Neutrophil (primary cell): ENCODE measurements around the gene FHL2.

Experiments used
- H3K27ac ChIP-seq: fragments of 200-600 bp; sonication (generic); 2 replicates; pipeline ENCODE4 v1.5.1; 2016; ENCODE audit warnings: mild to moderate bottlenecking, moderate library complexity
- H3K27me3 ChIP-seq: fragments of 200-600 bp; sonication (generic); 2 replicates; pipeline ENCODE4 v1.6.0; 2016; ENCODE audit warnings: mild to moderate bottlenecking
- H3K36me3 ChIP-seq: fragments of 200-600 bp; sonication (generic); 2 replicates; pipeline ENCODE4 v1.5.1; 2017
- H3K4me1 ChIP-seq, 2 experiments: fragments of 200-600 bp in 1 of 2; sonication (generic) in 1 of 2; 1 replicate in 1 of 2; 2 replicates in 1 of 2; pipeline versions ENCODE4 v1.5.1 to v1.6.1; 2013 to 2016; ENCODE audit warnings: low read depth in 1 of 2, low read length in 1 of 2, mild to moderate bottlenecking in 1 of 2, moderate library complexity in 1 of 2; ENCODE audit not compliant: control insufficient read depth in 1 of 2, insufficient read depth in 1 of 2
- H3K4me3 ChIP-seq, 2 experiments: fragments of 200-600 bp in 1 of 2; sonication (generic) in 1 of 2; 1 replicate in 1 of 2; 2 replicates in 1 of 2; pipeline ENCODE4 v1.5.1; 2013 to 2016; ENCODE audit warnings: low read depth in 1 of 2, low read length in 1 of 2, mild to moderate bottlenecking in 1 of 2, moderate library complexity in 1 of 2
- H3K9me3 ChIP-seq: fragments of 200-600 bp; sonication (generic); 2 replicates; pipeline ENCODE4 v1.5.1; 2016
- CTCF ChIP-seq: fragments of 200-600 bp; sonication (generic); IDR thresholded peaks from 2 replicates; pipeline ENCODE4 v1.5.1; 2016; ENCODE audit warnings: antibody characterized with exemption

FHL2 gene

DNA sequence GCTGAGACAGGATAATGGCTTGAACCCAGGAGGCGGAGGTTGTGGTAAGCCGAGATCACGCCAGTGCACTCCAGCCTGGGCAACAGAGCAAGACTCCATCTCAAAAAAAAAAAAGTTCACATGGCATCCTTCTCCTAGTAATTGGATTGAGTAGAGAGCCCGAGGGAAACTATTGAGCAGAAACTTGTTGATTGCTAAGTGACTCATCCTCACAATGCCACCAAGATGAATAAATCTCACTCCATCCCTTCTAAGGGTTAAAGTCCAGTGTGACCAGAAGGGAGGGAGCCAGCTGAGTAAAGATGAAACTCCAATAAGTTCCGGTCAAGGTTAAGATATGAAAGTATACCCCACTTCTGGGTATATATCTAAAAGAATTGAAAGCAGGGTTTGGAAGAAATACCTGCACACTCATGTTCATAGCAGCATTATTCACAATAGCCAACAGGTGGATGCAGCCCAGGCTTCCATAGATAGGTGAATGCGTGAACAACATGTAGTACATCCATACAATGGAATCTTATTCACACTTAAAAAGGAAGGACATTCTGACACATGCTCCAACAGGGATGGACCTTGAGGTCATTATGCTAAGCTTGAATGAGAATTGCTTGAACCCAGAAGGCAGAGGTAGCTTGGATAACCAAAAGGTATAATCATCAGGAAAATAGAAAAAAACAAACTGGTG is 13.0 kb upstream of the FHL2 start:
- no peak overlapping the region for H3K27ac ChIP-seq
- H3K27me3 ChIP-seq: peaks cover 37% of the 10 kb centered on the region
- no peaks in the 10 kb centered on the region for H3K9me3 ChIP-seq
- H3K36me3 ChIP-seq: no peaks in the 10 kb centered on the region
- H3K4me1 ChIP-seq: no peaks in the 10 kb centered on the region
- no peak for TF ChIP-seq CTCF
- no peak overlapping the region for H3K4me3 ChIP-seq

DNA sequence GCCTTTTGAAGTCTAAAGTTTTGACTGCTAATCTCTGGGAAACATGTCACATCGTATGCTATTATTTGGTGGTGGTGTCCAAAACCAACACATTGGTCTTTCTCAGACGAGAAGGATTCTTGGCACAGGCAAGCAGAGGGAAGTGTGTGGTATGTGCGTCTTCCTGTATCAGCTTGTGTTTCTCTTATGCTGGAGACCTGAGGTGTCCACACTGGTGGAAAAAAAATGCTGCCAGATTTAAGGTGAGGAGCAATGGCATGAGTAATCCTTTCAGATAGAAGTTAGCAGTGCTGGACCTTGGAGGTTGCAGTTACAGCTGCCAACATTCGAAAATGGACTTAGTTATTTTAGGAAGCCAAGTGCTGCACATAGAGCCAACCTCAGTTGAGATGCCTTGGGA is 11.7 kb upstream of the FHL2 start:
- Histone ChIP-seq H3K4me3 (no peak overlapping the region), H3K36me3 (no peaks in the 10 kb centered on the region), H3K4me1 (no peaks in the 10 kb centered on the region), H3K9me3 (no peaks in the 10 kb centered on the region), H3K27me3 (peaks cover 35% of the 10 kb centered on the region), H3K27ac (no peak overlapping the region)
- TF ChIP-seq CTCF: no peak

- H3K27ac ChIP-seq: no peak overlapping the region
- no peak for TF ChIP-seq CTCF
- no peaks in the 10 kb centered on the region for H3K9me3 ChIP-seq
- no peaks in the 10 kb centered on the region for H3K4me1 ChIP-seq
- no peaks in the 10 kb centered on the region for H3K36me3 ChIP-seq
- peaks cover 43% of the 10 kb centered on the region for H3K27me3 ChIP-seq
- no peak overlapping the region for H3K4me3 ChIP-seq
Observed at GRCh38 chr2:105409717-105410116, 10.9 kb upstream of the FHL2 start.

DNA sequence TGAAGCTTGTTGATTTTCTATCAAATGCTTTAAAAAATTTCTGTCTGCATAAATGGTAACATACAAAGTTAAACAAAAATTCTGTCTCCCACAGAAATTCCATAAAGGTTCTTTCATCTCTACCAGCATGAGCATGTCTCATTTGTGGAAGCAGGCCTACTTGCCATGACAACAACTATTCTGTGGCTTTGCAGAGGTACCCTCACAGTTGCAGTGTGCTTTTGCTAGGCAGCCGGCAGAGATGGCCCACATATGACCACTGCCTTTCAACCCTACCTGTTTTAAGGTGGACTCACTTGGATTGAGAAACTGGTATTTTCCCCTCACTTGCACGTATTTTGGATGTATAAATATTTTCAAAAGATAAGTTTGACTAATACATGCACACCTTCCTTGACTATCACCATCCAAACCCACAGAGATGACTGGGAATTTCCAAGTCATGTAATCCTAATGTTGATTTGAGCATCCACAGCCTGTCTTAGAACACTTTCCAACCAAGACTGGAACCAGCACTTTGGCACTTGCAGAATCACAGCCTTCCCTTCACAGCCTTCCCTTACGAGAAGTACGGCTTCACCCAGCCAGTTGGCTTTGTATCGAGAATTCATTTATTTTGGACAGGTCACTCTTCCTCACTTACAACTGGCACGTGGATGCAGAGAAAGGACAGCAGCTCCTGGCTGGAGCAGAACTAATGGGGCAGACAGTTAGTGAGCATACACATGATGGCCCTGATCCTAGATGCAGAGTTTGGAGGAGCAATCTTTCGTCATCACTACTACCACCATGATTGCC is 9.3 kb upstream of the FHL2 start:
- Histone ChIP-seq H3K36me3 (no peaks in the 10 kb centered on the region), H3K4me3 (no peak overlapping the region), H3K27ac (no peak overlapping the region), H3K27me3 (peaks cover 35% of the 10 kb centered on the region), H3K9me3 (no peaks in the 10 kb centered on the region), H3K4me1 (no peaks in the 10 kb centered on the region)
- TF ChIP-seq CTCF: no peak

DNA sequence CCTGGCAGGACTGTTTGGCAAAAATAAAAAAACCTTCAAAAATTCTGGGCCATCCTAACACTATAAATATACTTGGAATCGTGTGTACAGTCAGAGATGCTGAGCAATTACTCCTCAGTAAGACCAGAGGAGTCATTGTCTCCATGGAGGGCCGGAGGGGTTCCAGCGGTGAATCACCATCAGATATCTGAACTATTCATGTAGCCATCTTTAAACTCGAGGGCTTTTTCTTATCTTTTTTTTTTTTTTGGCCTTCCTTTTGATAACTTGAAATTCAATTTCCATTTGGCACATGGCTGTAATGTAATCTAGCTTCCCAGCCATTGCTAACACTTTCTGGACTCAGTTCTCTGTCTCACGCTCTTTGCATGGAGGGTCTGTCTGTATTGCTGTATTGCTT is 7.4 kb upstream of the FHL2 start:
- TF ChIP-seq CTCF: no peak
- Histone ChIP-seq H3K27ac (no peak overlapping the region), H3K4me1 (no peaks in the 10 kb centered on the region), H3K9me3 (no peaks in the 10 kb centered on the region), H3K36me3 (no peaks in the 10 kb centered on the region), H3K4me3 (no peak overlapping the region), H3K27me3 (peaks cover 30% of the 10 kb centered on the region)
